Neural crest cell (in vitro differentiated cells): ENCODE results near the gene SLC35F1. TPM values are rescaled to one million over a fixed set of nuclear protein-coding genes. Genes with fewer than 3 reads are reported as not detected.
A peak's percentile ranks its signal among the peaks of the same experiment; 100 is the strongest.
"Not testable (repeated sequence)": the region's sequence is repeated elsewhere in the genome, so short reads cannot be mapped to it uniquely, and the experiment has no call there.

ENCODE experiments used
- DNase-seq: peaks from one replicate; pipeline ENCODE4 v3.0.0; 2021; ENCODE audit warnings: low read depth, mixed read lengths, low spot score
- H3K27ac Mint-ChIP-seq: one replicate; pipeline ENCODE4 v1.8.0; 2021; ENCODE audit warnings: mild to moderate bottlenecking, mixed read lengths; ENCODE audit not compliant: unreplicated experiment
- H3K27me3 Mint-ChIP-seq: 2 replicates; pipeline ENCODE4 v1.8.0; 2021; ENCODE audit warnings: low read depth, mild to moderate bottlenecking, mixed read lengths
- H3K36me3 Mint-ChIP-seq: 2 replicates; pipeline ENCODE4 v1.8.0; 2021; ENCODE audit warnings: low read depth, mild to moderate bottlenecking, mixed read lengths
- H3K4me1 Mint-ChIP-seq: 2 replicates; pipeline ENCODE4 v1.8.0; 2021; ENCODE audit warnings: mixed read lengths
- H3K4me3 Mint-ChIP-seq: one replicate; pipeline ENCODE4 v1.8.0; 2021; ENCODE audit warnings: mild to moderate bottlenecking, mixed read lengths
- H3K9me3 Mint-ChIP-seq: 2 replicates; pipeline ENCODE4 v1.8.0; 2021; ENCODE audit warnings: mixed read lengths
- CTCF ChIP-seq: fragments of 200-600 bp; sonication (generic); conservative IDR thresholded peaks from 2 replicates; pipeline ENCODE4 v1.5.0; 2021; ENCODE audit warnings: antibody characterized with exemption, mild to moderate bottlenecking
- total RNA-seq: library from RNA; stranded (reverse); gene quantifications from 2 replicates; pipeline ENCODE4 v1.2.1, GENCODE V29; 2021

SLC35F1 gene
- total RNA-seq, 1 donor from 2014 or later: 41.4 TPM

GRCh38 chr6:117958536-117958935 is 51.5 kb downstream of the SLC35F1 start:
- TF ChIP-seq CTCF: no peak
- H3K36me3 Mint-ChIP-seq: peaks cover 3% of the 10 kb centered on the region
- H3K27me3 Mint-ChIP-seq: no peaks in the 10 kb centered on the region
- no peak overlapping the region for H3K27ac Mint-ChIP-seq
- peaks cover 3% of the 10 kb centered on the region for H3K9me3 Mint-ChIP-seq
- DNase-seq: no peak
- H3K4me3 Mint-ChIP-seq: no peak overlapping the region
- peaks cover 43% of the 10 kb centered on the region for H3K4me1 Mint-ChIP-seq

- Mint-ChIP-seq H3K9me3 (peaks cover 9% of the 10 kb centered on the region), H3K36me3 (peaks cover 17% of the 10 kb centered on the region), H3K4me3 (peak overlapping the region; percentile 3), H3K27me3 (no peaks in the 10 kb centered on the region), H3K27ac (no peak overlapping the region), H3K4me1 (peaks cover 29% of the 10 kb centered on the region)
- TF ChIP-seq CTCF: no peak
- DNase-seq: no peak
These were observed 53.8 kb downstream of the SLC35F1 start for GRCh38 chr6:117960877-117961276.

GRCh38 chr6:117961301-117961700 is 54.2 kb downstream of the SLC35F1 start:
- Mint-ChIP-seq H3K27ac (no peak overlapping the region), H3K4me3 (peak overlapping the region; percentile 3), H3K4me1 (peaks cover 24% of the 10 kb centered on the region), H3K36me3 (peaks cover 19% of the 10 kb centered on the region), H3K27me3 (no peaks in the 10 kb centered on the region), H3K9me3 (peaks cover 11% of the 10 kb centered on the region)
- TF ChIP-seq CTCF: no peak
- no peak for DNase-seq

GRCh38 chr6:117965763-117966162 is 58.7 kb downstream of the SLC35F1 start:
- not testable (repeated sequence) for H3K27ac Mint-ChIP-seq, H3K27me3 Mint-ChIP-seq, DNase-seq, H3K4me1 Mint-ChIP-seq, H3K4me3 Mint-ChIP-seq
- Mint-ChIP-seq H3K9me3 (peaks cover 17% of the 10 kb centered on the region), H3K36me3 (peaks cover 42% of the 10 kb centered on the region)

DNA sequence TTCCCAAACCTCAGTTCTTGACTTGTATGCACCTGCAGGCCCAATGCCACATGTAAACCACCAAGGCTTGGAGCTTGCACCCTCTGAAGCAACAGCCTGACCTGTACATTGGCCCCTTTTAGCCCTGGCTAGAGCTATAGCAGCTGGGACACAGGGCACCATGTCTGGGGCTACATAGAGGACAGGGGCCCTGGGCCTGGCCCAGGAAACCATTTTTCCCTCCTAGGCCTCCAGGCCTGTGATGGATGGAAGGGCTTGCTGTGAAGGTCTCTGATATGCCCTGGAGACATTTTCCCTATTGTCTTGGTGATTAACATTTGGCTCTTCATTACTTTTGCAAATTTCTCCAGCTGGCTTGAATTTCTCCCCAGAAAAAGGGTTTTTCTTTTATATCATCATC is 64.6 kb downstream of the SLC35F1 start:
- Mint-ChIP-seq H3K27ac (no peak overlapping the region), H3K27me3 (no peaks in the 10 kb centered on the region), H3K36me3 (peaks cover 31% of the 10 kb centered on the region), H3K4me1 (peaks cover 11% of the 10 kb centered on the region), H3K4me3 (no peak overlapping the region), H3K9me3 (peaks cover 13% of the 10 kb centered on the region)
- DNase-seq: no peak
- TF ChIP-seq CTCF: no peak

DNA sequence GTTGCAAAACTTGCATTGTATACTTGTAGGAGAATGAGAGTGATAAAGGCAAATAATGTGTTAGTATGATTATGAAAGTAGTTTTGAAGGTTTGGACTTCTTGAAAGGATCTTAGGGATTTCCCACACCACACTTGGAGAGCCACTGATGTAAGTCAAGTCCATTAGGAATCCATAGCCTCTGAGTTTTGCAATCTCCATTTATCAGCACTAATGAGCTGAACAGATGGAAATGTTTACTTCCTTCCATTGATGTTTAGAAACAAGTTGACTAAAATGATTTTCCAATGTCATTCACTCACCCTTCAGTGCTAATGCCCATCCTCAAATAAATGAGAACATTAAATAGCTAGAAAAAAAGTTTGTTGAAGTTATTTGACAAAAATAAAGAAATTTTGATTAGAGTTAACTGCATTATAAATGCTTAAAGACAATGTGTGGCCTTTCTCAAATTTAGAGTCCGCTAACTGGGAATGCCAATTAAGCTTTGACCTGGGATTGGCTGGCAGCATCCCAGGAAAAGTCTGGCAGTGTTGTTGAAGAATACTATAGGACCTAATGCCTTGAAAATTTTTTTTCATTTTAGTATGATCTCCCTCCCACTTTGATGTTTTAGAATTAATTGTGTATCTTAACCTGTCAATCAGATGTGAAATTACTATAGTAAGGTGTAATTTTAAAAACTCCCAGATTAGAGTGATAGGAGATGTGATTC is 68.0 kb downstream of the SLC35F1 start:
- H3K4me1 Mint-ChIP-seq: peaks cover 29% of the 10 kb centered on the region
- peaks cover 19% of the 10 kb centered on the region for H3K36me3 Mint-ChIP-seq
- H3K4me3 Mint-ChIP-seq: no peak overlapping the region
- no peak overlapping the region for H3K27ac Mint-ChIP-seq
- no peak for TF ChIP-seq CTCF
- H3K9me3 Mint-ChIP-seq: peaks cover 10% of the 10 kb centered on the region
- no peak for DNase-seq
- no peaks in the 10 kb centered on the region for H3K27me3 Mint-ChIP-seq
